H1 (cell line): ENCODE data around the gene CFAP97D1. TPM values are rescaled to one million over a fixed set of nuclear protein-coding genes. Genes with fewer than 3 reads are reported as not detected.

Experiments
- EP300 ChIP-seq, 2 experiments: IDR thresholded peaks; 1 replicate in 1 of 2; 2 replicates in 1 of 2; pipeline ENCODE4 v1.6.1; 2011 to 2012; ENCODE audit warnings: low read depth in 2 of 2, low read length in 2 of 2, mild to moderate bottlenecking in 2 of 2, borderline replicate concordance in 1 of 2, inconsistent platforms in 1 of 2, moderate library complexity in 1 of 2
- FOSL1 ChIP-seq: IDR thresholded peaks from 2 replicates; pipeline ENCODE4 v1.6.1; 2011; ENCODE audit warnings: mild to moderate bottlenecking, low read depth, low read length, moderate library complexity; ENCODE audit not compliant: insufficient read depth
- PHF8 ChIP-seq: fragments of 200-600 bp; sonication (generic); conservative IDR thresholded peaks from 2 replicates; pipeline ENCODE4 v1.7.1; 2012; ENCODE audit warnings: low read depth, mild to moderate bottlenecking, inconsistent platforms, low read length, moderate library complexity
- POLR2A ChIP-seq, 2 experiments: IDR thresholded peaks; 1 replicate in 1 of 2; 2 replicates in 1 of 2; pipeline ENCODE4 v1.6.1; 2011; ENCODE audit warnings: low read depth in 2 of 2, low read length in 2 of 2, mild to moderate bottlenecking in 2 of 2; ENCODE audit errors: control extremely low read depth in 1 of 2
- POLR2AphosphoS5 ChIP-seq: IDR thresholded peaks from 2 replicates; pipeline ENCODE4 v1.6.1; 2011; ENCODE audit warnings: low read depth, low read length
- RBBP5 ChIP-seq: IDR thresholded peaks from 2 replicates; pipeline ENCODE4 v1.7.1; 2012; ENCODE audit warnings: low read depth, mild to moderate bottlenecking, inconsistent platforms, low read length, moderate library complexity, borderline replicate concordance
- polyA plus RNA-seq, 7 experiments: library from polyadenylated mRNA; depleted of rRNA in 3 of 7; stranded (reverse) in 5 of 7; unstranded in 2 of 7; fragments of >200 nt in 5 of 7; fragments of 200-250 nt in 2 of 7; gene quantifications; 1 replicate in 5 of 7; 2 replicates in 1 of 7; 4 replicates in 1 of 7; pipeline versions ENCODE4 v1.2.1 to v1.2.3, GENCODE V29; 2011 to 2013; ENCODE audit warnings: missing spikeins in 2 of 7, mixed read lengths in 2 of 7
- total RNA-seq: library from RNA; stranded (reverse); fragmentation: NEBNext Ultra II Directional; extraction: Animal tissue kit (Norgen Biotek cat#: 25700); gene quantifications from 2 replicates; pipeline ENCODE4 v1.2.1, GENCODE V29; 2021
- TF ChIP-seq, protein P1 (sequence below): IDR thresholded peaks from 2 replicates; pipeline ENCODE4 v1.6.1; 2011; ENCODE audit warnings: low read length, improper control_type of control experiment

The CFAP97D1 gene
- total and polyA plus RNA-seq, 2 of the 8 experiments (the other 6 are each of a cell fraction or from before 2014, with no cell fraction given) = 0.02 to 0.07 TPM

GRCh38 chr17:43750153-43750552, 30.1 kb upstream of the CFAP97D1 start (continued):
- TF ChIP-seq, protein P1, sequence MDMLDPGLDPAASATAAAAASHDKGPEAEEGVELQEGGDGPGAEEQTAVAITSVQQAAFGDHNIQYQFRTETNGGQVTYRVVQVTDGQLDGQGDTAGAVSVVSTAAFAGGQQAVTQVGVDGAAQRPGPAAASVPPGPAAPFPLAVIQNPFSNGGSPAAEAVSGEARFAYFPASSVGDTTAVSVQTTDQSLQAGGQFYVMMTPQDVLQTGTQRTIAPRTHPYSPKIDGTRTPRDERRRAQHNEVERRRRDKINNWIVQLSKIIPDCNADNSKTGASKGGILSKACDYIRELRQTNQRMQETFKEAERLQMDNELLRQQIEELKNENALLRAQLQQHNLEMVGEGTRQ = no peak
- TF ChIP-seq EP300 (IDR thresholded peaks at IDR 0.05; ENCODE audit: borderline replicate concordance in 1 of 2, low read depth in 2 of 2, low read length in 2 of 2) (no peak), POLR2A (IDR thresholded peaks at IDR 0.05; ENCODE audit: control extremely low read depth in 1 of 2, low read depth in 2 of 2, low read length in 2 of 2) (no peak), PHF8 (no peak), POLR2AphosphoS5 (no peak), FOSL1 (no peak), RBBP5 (no peak)
